Choroid plexus epithelial cell (primary cell): ENCODE measurements around the gene PLCL2.

Experiments
- DNase-seq: peaks from one replicate; pipeline ENCODE4 v3.0.0-alpha.2; 2010; ENCODE audit warnings: low read depth
- H3K4me3 ChIP-seq: 2 replicates; pipeline ENCODE4 v1.5.1; 2011; ENCODE audit warnings: low read depth, mild to moderate bottlenecking, control low read depth, low read length, moderate library complexity
- TF ChIP-seq, protein P1 (sequence below): conservative IDR thresholded peaks from 2 replicates; pipeline ENCODE4 v1.5.1; 2011; ENCODE audit warnings: low read depth, mild to moderate bottlenecking, control low read depth, inconsistent platforms, low read length, moderate library complexity

Gene PLCL2

DNA sequence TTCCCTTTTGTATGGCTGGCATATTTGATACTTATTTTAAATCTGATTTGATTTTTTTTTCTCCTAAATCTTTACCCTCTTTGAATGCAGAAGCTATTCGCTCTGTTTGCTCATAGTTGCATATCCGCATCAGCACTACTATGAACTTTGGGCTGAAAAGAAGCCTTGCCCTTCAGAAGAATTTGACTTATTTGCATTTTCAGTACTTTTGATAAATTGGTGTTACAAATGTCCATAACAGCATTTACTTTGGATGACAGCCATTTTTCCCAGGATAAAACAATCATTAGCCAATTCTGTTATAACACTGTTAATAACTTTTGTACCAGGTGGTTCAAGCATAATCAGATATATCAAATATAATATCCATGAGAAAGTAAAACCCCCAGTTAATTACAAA, 129.5 kb downstream of the PLCL2 start:
- TF ChIP-seq, protein P1, sequence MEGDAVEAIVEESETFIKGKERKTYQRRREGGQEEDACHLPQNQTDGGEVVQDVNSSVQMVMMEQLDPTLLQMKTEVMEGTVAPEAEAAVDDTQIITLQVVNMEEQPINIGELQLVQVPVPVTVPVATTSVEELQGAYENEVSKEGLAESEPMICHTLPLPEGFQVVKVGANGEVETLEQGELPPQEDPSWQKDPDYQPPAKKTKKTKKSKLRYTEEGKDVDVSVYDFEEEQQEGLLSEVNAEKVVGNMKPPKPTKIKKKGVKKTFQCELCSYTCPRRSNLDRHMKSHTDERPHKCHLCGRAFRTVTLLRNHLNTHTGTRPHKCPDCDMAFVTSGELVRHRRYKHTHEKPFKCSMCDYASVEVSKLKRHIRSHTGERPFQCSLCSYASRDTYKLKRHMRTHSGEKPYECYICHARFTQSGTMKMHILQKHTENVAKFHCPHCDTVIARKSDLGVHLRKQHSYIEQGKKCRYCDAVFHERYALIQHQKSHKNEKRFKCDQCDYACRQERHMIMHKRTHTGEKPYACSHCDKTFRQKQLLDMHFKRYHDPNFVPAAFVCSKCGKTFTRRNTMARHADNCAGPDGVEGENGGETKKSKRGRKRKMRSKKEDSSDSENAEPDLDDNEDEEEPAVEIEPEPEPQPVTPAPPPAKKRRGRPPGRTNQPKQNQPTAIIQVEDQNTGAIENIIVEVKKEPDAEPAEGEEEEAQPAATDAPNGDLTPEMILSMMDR, result no peak
- no peak for DNase-seq
- H3K4me3 ChIP-seq, result no peak overlapping the region

DNA sequence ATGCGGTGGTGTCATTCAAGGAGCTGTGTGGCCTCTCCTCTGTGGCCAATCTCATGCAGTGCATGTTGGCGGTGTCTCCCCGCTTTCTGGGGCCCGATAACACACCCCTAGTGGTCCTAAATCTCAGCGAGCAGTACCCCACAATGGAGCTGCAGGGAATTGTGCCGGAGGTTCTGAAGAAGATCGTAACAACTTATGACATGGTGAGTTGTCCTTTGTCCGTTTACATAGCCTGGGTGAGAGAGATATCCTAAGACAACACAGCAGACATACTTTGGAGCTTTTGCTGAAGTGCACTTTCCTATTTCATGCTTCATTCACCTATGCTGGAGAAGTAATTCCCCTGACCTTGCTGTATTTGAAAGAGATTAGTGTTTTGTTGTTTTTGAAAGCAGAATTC, 130.0 kb downstream of the PLCL2 start:
- no peak for DNase-seq
- TF ChIP-seq, protein P1, result no peak
- no peak overlapping the region for H3K4me3 ChIP-seq

DNA sequence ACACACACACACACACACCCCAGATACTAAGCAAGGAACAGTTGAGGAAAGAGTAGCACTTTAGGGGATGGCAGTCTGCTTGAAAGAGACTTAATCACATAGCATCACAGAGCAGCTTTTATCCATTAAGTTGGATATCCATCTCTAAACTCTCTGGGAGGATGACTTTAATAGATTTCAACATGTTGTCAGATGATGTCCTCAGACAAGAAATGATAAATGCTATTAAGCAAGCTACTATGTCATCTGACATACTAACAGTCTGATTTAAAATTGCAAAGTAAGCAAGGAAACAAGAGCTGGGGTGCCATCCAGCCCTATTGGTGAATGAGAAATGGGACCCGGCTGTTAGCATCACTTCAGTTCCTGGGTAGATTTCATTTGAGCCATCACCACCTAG, 136.9 kb downstream of the PLCL2 start:
- H3K4me3 ChIP-seq, result no peak overlapping the region
- TF ChIP-seq, protein P1, result no peak
- peak; percentile 18 for DNase-seq

DNA sequence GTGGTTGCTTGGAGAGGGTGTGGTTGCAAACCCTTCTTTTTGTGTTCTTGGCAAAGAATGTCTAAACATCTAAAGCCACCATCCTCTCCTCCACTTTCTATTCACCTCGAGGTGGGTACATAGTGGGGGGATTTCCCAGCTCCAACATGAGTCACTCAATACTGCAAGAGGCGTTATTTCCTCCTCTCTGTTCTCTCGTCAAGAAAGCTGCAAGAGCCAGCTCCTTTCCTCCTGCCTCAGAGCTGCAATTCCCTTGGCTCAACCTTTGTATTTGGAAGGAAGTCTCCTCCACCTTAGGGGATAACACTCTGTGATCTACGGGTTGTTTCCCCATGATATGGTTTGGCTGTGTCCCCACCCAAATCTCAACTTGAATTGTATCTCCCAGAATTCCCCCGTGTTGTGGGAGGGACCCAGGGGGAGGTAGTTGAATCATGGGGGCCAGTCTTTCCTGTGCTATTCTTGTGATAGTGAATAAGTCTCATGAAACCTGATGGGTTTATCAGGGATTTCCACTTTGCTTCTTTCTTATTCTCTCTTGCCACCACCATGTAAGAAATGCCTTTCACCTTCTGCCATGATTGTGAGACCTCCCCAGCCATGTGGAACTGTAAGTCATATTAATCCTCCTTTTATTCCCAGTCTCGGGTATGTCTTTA, 138.4 kb downstream of the PLCL2 start:
- peak; percentile 59 for DNase-seq
- no peak overlapping the region for H3K4me3 ChIP-seq
- TF ChIP-seq, protein P1, result no peak

DNA sequence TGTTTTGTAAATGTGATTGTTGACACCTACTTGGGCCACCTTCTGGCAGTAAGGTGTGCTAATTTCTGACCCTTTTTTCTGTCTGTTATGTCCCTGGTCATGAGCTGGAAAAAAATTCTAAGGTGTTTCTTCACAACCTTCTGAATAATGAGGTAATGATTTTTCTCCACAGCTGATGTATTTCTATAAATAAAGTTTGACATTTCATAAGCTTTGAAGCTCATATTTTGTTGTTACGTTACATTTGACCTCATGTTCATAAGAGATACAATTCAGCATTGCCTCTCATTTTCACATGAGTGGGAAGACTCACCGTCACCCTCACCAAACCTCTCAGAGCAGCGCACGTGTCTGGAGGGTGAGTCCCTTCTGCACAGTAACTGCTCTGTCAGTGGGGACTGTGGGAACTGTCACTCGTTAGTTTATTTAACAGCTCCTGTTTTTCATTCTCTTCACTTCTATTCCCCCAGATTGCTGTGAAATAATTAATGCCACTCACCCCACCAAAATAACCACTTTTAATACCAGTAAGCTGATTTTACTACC, 140.9 kb downstream of the PLCL2 start:
- no peak overlapping the region for H3K4me3 ChIP-seq
- TF ChIP-seq, protein P1, result no peak
- DNase-seq, result no peak

DNA sequence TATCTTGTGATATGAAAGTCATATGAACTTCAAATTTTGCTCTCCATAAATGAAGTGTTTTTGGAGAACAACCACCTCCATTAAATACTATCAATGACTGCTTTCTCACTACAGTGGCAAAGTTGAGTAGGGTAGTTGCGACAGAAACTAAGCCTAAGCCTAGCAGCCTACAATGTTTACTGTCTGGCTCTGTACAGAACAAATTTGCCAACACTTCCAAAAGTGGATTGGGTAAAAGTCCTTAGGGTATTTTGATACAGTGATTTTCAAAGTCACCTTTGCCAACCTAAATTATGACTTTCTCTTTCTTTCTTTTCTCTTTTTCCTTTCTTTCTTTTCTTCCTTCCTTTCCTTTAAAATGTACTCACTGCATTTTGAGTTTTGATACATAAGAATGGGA, 142.6 kb downstream of the PLCL2 start:
- H3K4me3 ChIP-seq, result no peak overlapping the region
- peak; percentile 8 for DNase-seq
- TF ChIP-seq, protein P1, result no peak

DNA sequence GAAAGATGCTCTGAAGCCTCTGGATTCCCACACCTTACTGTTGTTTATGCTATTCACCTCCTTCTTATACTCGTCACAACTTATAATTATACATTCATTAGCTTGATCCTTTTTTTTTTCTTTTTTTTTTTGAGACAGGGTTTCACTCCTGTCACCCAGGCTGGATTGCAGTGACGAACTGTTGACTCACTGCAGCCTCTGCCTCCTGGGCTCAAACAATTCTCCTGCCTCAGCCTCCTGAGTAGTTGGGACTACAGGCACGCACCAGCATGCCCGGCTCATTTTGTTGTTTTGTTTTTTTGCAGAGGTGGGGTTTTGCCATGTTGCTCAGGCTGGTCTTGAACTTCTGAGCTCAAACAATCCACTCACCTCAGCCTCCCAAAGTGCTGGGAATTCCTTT, 143.6 kb downstream of the PLCL2 start:
- TF ChIP-seq, protein P1, result no peak
- DNase-seq, result no peak
- H3K4me3 ChIP-seq, result no peak overlapping the region
